DOHH2 (cell line): Measurements from ENCODE around the gene AKIP1.

ENCODE experiments used
- CTCF ChIP-seq: fragments of 200-600 bp; sonication (generic); IDR thresholded peaks from one replicate; pipeline ENCODE4 v1.5.1; 2014; ENCODE audit warnings: antibody characterized with exemption, mild to moderate bottlenecking, low read depth, low read length; ENCODE audit not compliant: poor library complexity, severe bottlenecking
- EZH2phosphoT487 ChIP-seq: fragments of 200-600 bp; sonication (generic); IDR thresholded peaks from 2 replicates; pipeline ENCODE4 v1.6.1; 2017; ENCODE audit warnings: borderline replicate concordance, mild to moderate bottlenecking, antibody characterized with exemption, low read length, moderate library complexity, mixed read lengths

- TF ChIP-seq CTCF (no peak), EZH2phosphoT487 (no peak)
Observed at GRCh38 chr11:8937659-8938058, 26.7 kb downstream of the AKIP1 start.
